ENCODE measurements around the gene PIK3CA.
"Not testable (repeated sequence)": the region's sequence is repeated elsewhere in the genome, so short reads cannot be mapped to it uniquely, and the experiment has no call there.

Gene PIK3CA

DNA sequence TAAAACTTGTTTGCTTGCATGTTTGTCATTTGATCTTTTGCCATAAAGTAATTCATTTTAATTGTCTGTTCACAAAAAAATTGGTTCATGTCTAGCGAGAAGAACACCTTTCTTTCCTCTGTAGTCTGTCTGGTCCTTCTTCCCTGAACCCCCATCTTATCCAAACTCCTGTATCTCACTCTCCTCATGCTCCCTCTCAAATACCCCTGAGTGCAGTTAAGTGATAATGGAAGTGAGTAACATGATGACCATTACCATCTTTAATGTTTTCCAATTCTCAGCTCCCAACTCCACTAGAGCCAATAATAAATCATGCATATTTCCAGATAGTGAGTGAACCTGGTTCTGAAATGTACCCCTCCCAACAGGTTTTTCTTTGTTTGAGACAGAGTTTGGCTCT lies 116.9 kb downstream of the PIK3CA start:
- no peak for FAIRE-seq

DNA sequence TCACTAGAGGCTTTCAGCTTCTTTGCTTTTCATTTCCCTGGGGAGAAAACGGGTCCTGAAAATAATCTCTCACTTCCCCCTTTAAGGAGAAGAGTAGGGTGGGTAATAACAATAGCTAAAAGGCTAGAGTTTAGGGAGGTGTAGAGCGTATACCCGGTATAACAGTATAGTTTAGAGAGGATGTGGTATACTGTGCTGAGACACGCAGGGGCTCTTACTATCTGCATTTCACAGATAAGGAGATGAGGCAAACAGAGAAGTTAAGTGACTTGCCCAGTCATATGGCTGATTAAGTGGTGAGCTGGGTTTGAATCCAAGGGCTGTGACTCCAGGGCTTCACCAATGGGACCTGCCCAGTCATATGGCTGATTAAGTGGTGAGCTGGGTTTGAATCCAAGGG lies 117.7 kb downstream of the PIK3CA start:
- no peak for FAIRE-seq

DNA sequence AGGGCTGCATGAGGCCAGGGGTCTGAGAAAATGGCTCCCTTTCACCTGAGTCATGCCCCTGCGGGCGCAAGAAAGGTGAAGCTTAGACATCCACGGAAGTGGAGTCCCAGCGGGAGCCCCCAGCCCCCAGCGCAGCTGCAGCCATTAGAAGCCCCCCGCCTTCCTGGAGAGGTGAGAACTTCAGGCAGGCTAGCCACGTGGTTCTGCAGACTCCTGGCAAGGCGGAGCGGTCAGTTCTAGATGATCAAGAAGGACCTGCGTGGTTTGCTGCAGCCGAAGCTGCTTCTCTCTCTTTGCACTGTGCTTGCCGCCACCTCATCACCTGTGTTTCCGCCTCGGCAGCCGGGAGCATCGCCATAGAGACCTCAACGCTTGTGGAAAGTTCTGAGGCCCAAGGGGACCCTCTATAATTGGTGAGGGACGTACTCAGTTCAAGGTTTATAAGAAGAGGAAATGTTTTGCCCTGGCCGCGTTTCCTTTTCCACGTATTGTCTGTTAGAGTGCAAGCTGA lies 118.6 kb downstream of the PIK3CA start:
- FAIRE-seq: no peak

DNA sequence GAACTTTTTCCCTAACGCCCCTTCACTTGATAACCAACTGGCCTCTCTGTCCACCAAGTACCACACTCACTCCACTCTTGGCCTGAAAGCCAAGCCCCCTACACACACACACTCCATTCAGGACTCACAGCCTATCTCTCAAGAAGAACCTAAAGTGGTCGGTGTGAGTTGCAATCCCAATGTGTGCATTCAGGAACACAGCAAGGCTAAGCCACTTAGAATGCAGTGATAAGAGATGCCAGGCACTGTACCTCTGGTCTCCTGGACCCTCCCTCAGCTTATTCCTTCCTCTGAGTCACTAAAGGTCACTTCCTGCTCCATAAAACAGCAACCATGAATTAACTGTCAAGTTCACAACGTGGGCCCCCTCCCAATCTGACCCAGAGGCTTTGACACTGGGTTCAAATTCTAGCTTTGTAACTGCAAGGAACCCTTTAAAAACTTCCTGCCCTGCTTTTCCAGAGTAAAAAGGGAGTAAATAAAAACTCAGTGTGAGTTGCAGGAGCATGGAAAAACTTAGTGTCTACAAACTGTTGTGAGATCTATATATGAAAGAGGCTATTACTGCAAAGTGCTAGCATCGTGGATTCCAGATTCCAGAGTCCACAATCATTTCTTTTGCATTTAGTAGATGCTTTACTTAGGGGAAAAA lies 120.4 kb downstream of the PIK3CA start:
- FAIRE-seq: no peak

DNA sequence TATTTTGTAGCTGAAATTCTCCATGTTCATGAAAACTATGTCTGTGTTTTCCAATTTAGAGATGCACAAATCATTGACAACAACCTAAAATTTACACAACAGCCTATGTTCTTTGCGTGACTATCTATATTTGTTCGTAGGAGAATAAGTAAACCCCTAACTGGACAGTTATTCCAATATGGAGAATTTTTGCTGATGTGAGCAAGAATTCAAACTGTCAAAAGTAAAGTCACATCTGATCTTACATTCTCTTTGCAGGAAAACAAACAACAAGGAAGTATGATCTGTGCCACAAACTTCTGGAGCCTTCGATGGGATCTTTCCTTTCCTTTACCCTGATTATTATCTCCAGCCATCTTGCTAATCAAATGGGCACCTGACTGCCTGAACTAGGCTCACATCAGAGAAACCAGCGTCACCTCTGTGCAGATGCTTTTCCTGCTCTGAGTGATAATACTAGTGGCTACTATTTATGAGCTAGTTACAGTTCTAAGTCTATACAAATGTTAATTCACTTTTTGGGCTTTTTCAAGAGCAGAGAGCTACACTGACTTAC lies 121.1 kb downstream of the PIK3CA start:
- FAIRE-seq: no peak

DNA sequence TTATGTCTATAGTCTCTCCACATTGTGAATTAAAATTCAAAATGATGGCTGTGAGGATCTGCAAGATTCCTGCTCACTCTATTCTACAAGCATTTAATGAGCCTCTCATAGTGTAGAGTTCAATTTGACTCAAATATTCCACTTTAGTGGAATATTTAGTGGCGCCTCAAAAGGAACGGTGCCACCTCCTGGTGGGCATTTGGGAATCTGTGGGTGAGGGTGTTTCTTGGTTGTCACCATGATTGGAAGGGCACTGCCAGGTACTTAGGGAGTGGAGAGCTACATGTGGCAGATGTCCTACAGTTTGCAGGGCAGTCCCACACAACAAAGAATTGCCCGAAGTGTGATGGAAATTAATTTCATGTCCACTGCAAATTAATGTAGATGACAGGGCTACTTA lies 124.2 kb downstream of the PIK3CA start:
- FAIRE-seq: no peak

DNA sequence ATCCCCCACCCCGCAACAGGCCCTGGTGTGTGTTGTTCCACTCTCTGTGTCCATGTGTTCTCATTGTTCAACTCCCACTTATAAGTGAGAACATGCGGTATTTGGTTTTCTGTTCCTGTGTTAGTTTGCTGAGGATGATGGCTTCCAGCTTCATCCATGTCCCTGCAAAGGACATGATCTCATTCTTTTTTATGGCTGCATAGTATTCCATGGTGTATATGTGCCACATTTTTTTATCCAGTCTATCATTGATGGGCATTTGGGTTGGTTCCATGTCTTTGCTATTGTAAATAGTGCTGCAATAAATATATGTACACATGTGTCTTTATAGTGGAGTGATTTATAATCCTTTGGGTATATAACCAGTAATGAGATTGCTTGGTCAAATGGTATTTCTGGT lies 126.3 kb downstream of the PIK3CA start:
- FAIRE-seq: not testable (repeated sequence)

DNA sequence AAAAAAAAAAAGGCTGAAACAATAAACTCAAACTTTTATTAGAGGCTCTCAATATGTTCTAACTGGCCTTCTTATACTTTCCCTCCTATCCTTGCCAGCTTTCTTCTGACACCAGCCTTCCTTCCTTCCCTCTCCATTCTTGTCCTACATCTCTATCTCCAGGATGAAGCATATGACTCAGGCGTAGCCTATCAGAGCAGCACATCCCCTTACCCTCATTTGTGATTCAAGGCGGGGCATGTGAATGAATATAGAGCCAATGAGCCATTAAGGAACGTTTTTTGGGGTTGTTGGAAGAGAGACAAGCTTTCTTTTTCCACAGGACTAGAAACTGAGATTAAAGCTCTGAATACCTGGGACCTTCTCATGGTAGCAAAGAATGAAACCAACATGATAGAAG lies 127.8 kb downstream of the PIK3CA start:
- FAIRE-seq: no peak

DNA sequence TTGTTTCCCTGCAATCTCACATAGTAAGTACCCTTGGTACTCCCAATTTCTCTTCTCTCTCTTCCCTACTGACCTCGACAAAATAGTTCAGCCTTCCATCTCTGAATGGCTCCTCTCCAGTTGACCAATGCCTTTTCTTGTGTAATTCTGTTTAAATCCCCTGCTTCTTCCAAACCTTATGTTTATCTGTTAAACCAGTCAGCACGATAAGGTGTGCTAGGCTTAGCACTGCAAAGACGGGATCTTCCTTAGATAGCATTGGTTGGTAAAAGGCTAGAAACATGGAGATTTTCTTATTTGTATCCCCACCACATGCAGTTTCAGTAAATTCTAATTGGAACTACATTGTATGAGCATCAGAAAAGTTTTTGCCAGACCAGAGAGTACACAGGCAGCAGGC lies 128.6 kb downstream of the PIK3CA start:
- no peak for FAIRE-seq

DNA sequence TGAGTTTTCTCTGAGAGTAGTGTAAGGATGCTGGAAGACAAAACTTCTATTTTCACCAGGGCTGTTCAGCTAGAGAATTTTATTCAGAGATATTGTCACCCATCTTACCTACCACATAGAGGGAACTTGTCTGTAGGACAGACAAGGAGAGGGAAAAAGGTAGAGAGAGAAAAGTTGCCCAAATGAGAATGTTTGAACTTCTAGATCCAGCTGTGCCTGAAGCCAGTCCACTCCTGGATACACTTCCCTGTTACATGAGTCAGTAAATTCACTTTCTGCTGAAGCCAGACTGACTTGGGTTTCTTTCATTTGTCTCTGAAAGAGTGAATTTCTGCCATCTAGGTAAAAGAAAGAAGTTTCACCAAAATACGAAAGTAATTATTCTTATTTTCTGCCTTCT lies 130.0 kb downstream of the PIK3CA start:
- FAIRE-seq: no peak

DNA sequence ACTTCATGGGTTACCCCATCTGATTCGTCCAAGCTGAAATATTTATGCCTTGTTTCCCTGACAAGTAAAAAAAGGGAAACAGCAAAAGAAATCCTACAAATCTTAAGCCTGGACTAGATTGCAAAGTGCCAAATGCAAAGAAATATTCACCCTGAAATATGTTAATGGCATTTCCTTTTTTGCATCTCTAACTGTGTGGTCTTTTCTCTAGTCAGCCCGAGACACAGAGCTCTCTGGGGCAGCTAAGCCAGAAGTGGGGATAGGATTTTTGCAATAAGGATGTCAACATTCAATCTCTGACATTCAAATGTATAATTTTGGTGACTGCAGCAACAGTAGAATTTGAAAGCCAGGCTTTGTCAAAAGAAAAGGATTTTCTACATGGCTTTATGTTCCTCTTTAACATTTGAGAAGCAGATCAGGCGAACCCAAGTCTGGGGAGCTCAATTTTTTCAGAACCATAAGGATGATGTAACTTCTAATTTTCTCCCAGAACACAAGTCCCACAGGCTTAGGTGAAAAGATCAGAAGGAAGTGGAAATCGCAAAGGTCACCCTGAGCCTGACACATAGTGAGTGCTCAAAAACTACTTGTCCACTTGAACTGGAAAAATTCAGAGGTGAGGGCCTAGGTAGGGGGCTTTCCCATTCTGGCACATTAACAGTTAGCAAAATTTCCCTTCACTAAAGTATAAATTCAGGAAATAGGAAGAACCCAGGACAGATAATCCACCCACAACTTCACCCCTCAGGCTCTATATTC lies 131.0 kb downstream of the PIK3CA start:
- no peak for FAIRE-seq

DNA sequence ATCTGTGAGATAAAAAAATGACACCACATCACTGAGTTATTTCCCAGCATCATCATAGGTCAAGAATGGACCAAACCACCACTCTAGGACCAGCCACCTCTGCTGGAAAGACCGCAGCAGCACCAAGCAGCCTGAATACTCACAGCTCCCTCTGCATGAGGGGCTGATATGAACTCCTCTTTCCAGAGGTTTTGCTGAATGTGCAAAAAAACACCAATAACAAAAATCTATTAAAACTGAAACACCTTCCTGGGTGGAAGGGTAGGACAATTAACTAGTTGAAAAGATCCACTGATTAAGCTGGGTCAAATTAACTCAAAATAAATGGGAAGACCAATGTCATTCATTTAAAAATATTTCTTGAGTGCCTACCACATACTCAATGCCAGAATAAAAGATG lies 131.7 kb downstream of the PIK3CA start:
- no peak for FAIRE-seq

DNA sequence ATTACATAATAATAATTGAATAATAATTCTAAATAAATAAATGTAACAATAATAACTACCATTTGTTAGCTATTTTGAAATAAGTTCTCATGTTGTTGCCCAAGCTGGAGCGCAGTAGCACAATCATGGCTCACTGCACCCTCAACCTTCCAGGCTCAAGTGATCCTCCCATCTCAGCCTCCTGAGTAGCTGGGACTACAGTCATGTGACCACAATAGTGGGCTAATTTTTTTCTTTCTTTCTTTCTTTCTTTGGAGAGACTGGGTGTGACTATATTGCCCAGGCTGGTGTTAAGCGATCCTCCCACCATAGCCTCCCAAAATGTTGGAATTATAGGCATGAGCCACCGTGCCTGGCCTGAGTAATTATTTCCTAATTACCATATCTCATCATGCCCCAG lies 133.7 kb downstream of the PIK3CA start:
- FAIRE-seq: no peak

DNA sequence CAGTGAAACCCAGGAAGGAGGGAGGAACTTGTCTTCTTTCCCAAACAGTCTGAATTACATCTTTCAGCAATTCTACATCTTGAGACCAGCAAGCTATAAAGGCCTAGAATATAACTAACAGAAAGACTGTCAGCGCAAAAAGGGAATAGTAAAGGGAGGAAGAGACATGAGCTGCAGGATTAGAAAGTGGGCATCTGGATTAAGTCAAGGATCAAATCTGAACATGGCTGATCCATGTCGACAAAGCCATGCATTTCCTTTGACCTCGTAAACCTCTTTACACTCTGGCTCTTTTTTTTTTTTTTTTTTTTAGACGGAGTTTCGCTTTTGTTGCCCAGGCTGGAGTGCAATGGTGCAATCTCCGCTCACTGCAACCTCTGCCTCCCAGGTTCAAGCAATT lies 138.2 kb downstream of the PIK3CA start:
- FAIRE-seq: no peak

DNA sequence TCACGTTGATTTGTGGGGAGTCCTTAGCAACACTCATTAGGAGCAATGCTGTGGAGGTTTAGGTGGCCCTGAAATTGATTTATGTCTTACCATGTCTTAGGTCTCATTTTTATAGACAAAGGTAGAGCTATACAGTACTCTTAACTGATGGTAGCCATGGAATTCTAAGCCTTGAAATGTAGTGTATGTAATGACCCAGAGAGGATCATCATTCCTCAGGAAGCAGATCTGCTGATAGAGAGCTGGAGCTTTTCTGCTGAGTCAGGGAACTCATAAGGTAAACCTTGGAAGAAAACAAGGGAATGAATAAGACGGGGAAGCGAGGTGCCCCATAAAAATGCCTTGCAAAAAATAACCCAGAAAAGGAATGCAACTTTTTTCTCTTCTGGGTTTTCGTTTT lies 140.7 kb downstream of the PIK3CA start:
- FAIRE-seq: no peak

DNA sequence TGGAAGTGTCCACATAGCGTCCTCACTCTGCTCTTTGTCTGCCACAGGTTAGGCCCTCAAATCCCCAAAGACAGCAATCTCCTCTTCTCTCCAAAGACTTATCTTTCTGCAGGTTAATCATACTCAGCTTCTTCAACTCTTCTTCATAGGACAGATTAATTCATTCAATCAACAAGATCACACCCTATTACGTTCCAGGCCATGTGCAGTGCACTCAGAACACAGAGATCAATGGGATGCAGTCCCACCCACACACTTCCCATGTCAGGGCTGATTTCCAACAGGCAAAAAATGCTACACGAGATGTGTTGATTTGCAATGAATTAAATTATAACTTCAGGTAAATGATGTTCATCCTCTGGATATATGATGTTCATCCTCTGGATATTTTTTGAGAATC lies 141.1 kb downstream of the PIK3CA start:
- no peak for FAIRE-seq
